Calu3 (cell line): ENCODE measurements around the gene TMED10. TPM values are rescaled to one million over a fixed set of nuclear protein-coding genes. Genes with fewer than 3 reads are reported as not detected.
"Not testable (repeated sequence)": the region's sequence is repeated elsewhere in the genome, so short reads cannot be mapped to it uniquely, and the experiment has no call there.

Experiments used
- BruUV-seq: library from RNA; stranded (reverse); fragments of 400-500 nt; replicated peaks from 2 replicates; lab custom pipeline; 2021; lab: Mats Ljungman, UMichigan
- CTCF ChIA-PET: fragments of 300-600 bp; sonication (Branson Sonifier 250); formaldehyde crosslinking; loops from one replicate; lab custom pipeline; 2022; ENCODE audit warnings: antibody characterized with exemption; lab: Charles Lee
- DNase-seq: peaks from one replicate; pipeline ENCODE4 v3.0.0; 2022
- H3K27ac Mint-ChIP-seq: one replicate; pipeline ENCODE4 v1.8.0; 2022; ENCODE audit warnings: mixed read lengths; ENCODE audit not compliant: unreplicated experiment
- H3K27me3 Mint-ChIP-seq: one replicate; pipeline ENCODE4 v1.8.0; 2022; ENCODE audit warnings: mixed read lengths; ENCODE audit not compliant: unreplicated experiment
- H3K36me3 Mint-ChIP-seq: one replicate; pipeline ENCODE4 v1.8.0; 2022; ENCODE audit warnings: mild to moderate bottlenecking, moderate library complexity, mixed read lengths; ENCODE audit not compliant: insufficient read depth, unreplicated experiment
- H3K4me1 Mint-ChIP-seq: one replicate; pipeline ENCODE4 v1.8.0; 2022; ENCODE audit warnings: mild to moderate bottlenecking, low read depth, mixed read lengths; ENCODE audit not compliant: unreplicated experiment
- H3K4me3 Mint-ChIP-seq: one replicate; pipeline ENCODE4 v1.8.0; 2022; ENCODE audit warnings: mild to moderate bottlenecking, low read depth, moderate library complexity, mixed read lengths; ENCODE audit not compliant: unreplicated experiment
- H3K9me3 Mint-ChIP-seq: one replicate; pipeline ENCODE4 v1.8.0; 2022; ENCODE audit warnings: low read depth, mixed read lengths; ENCODE audit not compliant: unreplicated experiment
- CTCF ChIP-seq: fragments of 200-600 bp; IDR thresholded peaks from one replicate; pipeline ENCODE4 v1.8.0; 2022; ENCODE audit warnings: antibody characterized with exemption; ENCODE audit not compliant: unreplicated experiment
- intact Hi-C: fragments of 100-400 bp; cut with micrococcal nuclease; formaldehyde crosslinking; loops from one replicate; pipeline ENCODE4 v1.10.0; 2022; ENCODE audit not compliant: unreplicated experiment
- total RNA-seq: library from RNA; stranded (reverse); gene quantifications from 2 replicates; pipeline ENCODE4 v1.2.3, GENCODE V29; 2022

The TMED10 gene
- total RNA-seq, 1 experiment from 2014 or later: 391 TPM

GRCh38 chr14:75132382-75133086 lies 43.9 kb downstream of the TMED10 start:
- Mint-ChIP-seq H3K9me3 (no peaks in the 10 kb centered on the region), H3K4me1 (peaks cover 16% of the 10 kb centered on the region), H3K36me3 (peaks cover 56% of the 10 kb centered on the region), H3K27me3 (no peaks in the 10 kb centered on the region), H3K27ac (peak overlapping the region; percentile 72), H3K4me3 (no peak overlapping the region)
- no TSS peak for BruUV-seq
- intact Hi-C loops: loop anchor here (1.0 to 10.0 kb wide), 3 partner anchors 164 to 432 kb away; no protein-coding TSS in a partner anchor
- TF ChIP-seq CTCF: peak; percentile 56
- DNase-seq: peak; percentile 65
- CTCF ChIA-PET: interaction anchor here (0.9 kb wide), 1 partner anchor 161 kb away, joined by 3 read pairs; no protein-coding TSS in a partner anchor

GRCh38 chr14:75128596-75128990 lies 47.8 kb downstream of the TMED10 start:
- DNase-seq: no peak
- no TSS peak for BruUV-seq
- H3K36me3 Mint-ChIP-seq: peaks cover 66% of the 10 kb centered on the region
- H3K27me3 Mint-ChIP-seq: no peaks in the 10 kb centered on the region
- intact Hi-C loops: no loop called here
- H3K27ac Mint-ChIP-seq: no peak overlapping the region
- no peaks in the 10 kb centered on the region for H3K9me3 Mint-ChIP-seq
- CTCF ChIA-PET: interaction anchor here (0.6 kb wide), 1 partner anchor 19 kb away, joined by 7 read pairs; no protein-coding TSS in a partner anchor
- TF ChIP-seq CTCF: no peak
- H3K4me3 Mint-ChIP-seq: no peak overlapping the region
- H3K4me1 Mint-ChIP-seq: peaks cover 45% of the 10 kb centered on the region

- DNase-seq: no peak
- peaks cover 60% of the 10 kb centered on the region for H3K36me3 Mint-ChIP-seq
- TF ChIP-seq CTCF: no peak
- intact Hi-C loops: loop anchor here (2.0 kb wide), 1 partner anchor 103 kb away; no protein-coding TSS in a partner anchor
- H3K27ac Mint-ChIP-seq: peak overlapping the region; percentile 98
- CTCF ChIA-PET: interaction anchor here (0.6 kb wide), 1 partner anchor 19 kb away, joined by 7 read pairs; no protein-coding TSS in a partner anchor
- H3K4me3 Mint-ChIP-seq: peak overlapping the region; percentile 82
- peaks cover 46% of the 10 kb centered on the region for H3K4me1 Mint-ChIP-seq
- BruUV-seq: no TSS peak
- no peaks in the 10 kb centered on the region for H3K27me3 Mint-ChIP-seq
- no peaks in the 10 kb centered on the region for H3K9me3 Mint-ChIP-seq
Measured at GRCh38 chr14:75127903-75128595, 48.4 kb downstream of the TMED10 start.

- intact Hi-C loops: loop anchor here (2.0 kb wide), 1 partner anchor 103 kb away; no protein-coding TSS in a partner anchor
- peaks cover 40% of the 10 kb centered on the region for H3K4me1 Mint-ChIP-seq
- CTCF ChIA-PET, H3K27me3 Mint-ChIP-seq, BruUV-seq, H3K9me3 Mint-ChIP-seq: not testable (repeated sequence)
- peak overlapping the region; percentile 98 for H3K27ac Mint-ChIP-seq
- H3K4me3 Mint-ChIP-seq: peak overlapping the region; percentile 82
- peak; percentile 28 for DNase-seq
- H3K36me3 Mint-ChIP-seq: peaks cover 56% of the 10 kb centered on the region
Measured at GRCh38 chr14:75127474-75127820, 49.0 kb downstream of the TMED10 start.
